ENCODE data around the gene IFNW1. TPM values are rescaled to one million over a fixed set of nuclear protein-coding genes. Genes with fewer than 3 reads are reported as not detected.
"Not testable (repeated sequence)": the region's sequence is repeated elsewhere in the genome, so short reads cannot be mapped to it uniquely, and the experiment has no call there.

Gene IFNW1
- total RNA-seq (2014; rRNA removed; shearing (Covaris generic)) = not detected in 2 replicates

DNA sequence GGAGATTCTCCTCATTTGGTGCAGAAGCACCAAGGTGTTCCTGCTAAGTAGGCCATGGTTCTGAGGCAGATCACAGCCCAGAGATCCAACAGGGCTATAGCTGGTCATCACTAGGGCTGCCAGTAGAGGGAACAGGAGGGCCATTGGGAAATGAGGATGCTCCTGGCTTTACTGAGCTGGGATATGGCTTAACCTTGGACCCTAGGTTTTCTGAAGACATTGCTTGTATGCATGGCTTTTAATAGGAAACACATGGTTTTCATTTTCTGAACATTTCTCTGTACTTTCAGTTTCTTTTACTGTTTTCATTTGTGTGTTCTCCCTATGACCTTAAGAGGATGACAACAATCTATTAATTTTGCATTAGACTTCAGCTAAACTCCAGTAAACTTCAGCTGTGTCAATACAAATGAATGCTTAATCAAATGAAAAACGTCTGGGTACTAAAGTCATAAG, at the start of gene IFNW1:
Gene IFNW1, minus strand, starts transcription at position 406 of the 456 bp plus-strand sequence. Its CDS starts 262 bp downstream, at position 144.
- no peak for DNase-seq (ENCODE audit: low spot score)
- in situ Hi-C loops (cut with HindIII; ENCODE audit: low sequenced_read_pairs) = no loop called here

GRCh38 chr9:21187487-21187886, 45.9 kb upstream of the IFNW1 start, which contains the start of gene IFNA4:
Gene IFNA4, minus strand, starts transcription at chr9:21187587. Its CDS starts 56 bp downstream, at chr9:21187531.
- DNase-seq (ENCODE audit: low spot score); in situ Hi-C loops (cut with HindIII; ENCODE audit: low sequenced_read_pairs): not testable (repeated sequence)

GRCh38 chr9:21182810-21183736, 41.4 kb upstream of the IFNW1 start:
- DNase-seq (ENCODE audit: low spot score); in situ Hi-C loops (cut with HindIII; ENCODE audit: low sequenced_read_pairs): not testable (repeated sequence)

GRCh38 chr9:21174671-21175070, 33.0 kb upstream of the IFNW1 start:
- in situ Hi-C loops (cut with HindIII; ENCODE audit: low sequenced_read_pairs) = no loop called here
- no peak for DNase-seq (ENCODE audit: low spot score)

DNA sequence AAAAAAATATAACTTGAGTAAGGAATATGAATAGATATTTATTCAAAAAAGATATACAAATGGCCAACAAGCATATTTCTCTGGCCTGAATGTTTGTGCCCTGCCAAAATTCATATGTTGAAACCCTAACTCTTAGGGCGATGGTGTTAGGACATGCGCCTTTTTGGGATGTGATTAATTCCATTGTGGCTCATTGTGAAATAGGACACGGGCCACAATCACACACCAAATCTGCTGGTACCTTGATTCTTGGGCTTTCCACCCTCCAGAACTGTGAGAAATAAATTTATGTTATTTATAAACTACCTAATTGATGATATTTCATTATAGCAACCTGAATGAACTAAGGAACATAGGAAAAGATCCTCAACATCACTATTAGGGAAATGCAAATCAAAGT, 30.5 kb upstream of the IFNW1 start:
- DNase-seq (ENCODE audit: low spot score) = no peak
- in situ Hi-C loops (cut with HindIII; ENCODE audit: low sequenced_read_pairs) = no loop called here

DNA sequence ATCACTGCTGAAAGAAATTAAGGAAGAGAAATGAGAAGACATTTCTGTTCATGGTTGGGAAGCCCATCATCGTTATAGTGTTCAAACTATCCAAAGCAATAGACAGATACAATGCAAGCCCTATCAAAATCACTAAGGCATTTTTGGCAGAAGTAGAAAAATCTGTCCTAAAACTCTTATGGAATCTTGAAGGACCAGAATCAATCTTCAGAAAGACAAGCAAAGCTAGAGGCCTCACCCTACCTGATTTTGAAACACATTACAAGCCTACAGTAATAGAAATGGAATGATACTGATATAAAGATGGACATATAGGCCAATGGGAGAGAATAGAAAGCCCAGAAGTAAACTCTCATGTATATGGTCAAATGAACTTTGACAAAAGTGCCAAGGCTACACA, 29.7 kb upstream of the IFNW1 start:
- in situ Hi-C loops (cut with HindIII; ENCODE audit: low sequenced_read_pairs) = no loop called here
- DNase-seq (ENCODE audit: low spot score) = no peak

GRCh38 chr9:21166560-21166959, 24.9 kb upstream of the IFNW1 start, which contains the start of gene IFNA21:
Gene IFNA21, minus strand, starts transcription at chr9:21166660. Its CDS starts 48 bp downstream, at chr9:21166612.
- in situ Hi-C loops (cut with HindIII; ENCODE audit: low sequenced_read_pairs); DNase-seq (ENCODE audit: low spot score): not testable (repeated sequence)

DNA sequence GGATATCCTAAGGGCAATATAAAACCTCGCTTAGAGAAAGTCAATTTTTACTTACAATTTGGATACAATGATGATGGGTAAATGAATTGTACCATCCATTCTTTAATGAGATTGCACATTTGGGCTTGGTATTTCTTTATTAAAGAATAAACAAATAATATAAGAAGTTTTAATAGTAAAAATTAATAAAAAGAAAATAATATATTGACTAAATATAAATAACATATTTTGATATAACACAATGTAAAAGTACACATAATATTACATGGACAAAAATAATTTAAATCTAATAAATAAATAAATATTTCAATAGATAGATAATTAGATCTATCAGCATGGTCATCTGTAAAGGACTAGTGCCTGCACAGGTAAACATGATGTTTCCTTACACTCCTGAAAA, 23.9 kb upstream of the IFNW1 start:
- no peak for DNase-seq (ENCODE audit: low spot score)
- in situ Hi-C loops (cut with HindIII; ENCODE audit: low sequenced_read_pairs) = no loop called here

- DNase-seq (ENCODE audit: low spot score) = no peak
- in situ Hi-C loops (cut with HindIII; ENCODE audit: low sequenced_read_pairs) = no loop called here
Measured at GRCh38 chr9:21160178-21160577, 18.5 kb upstream of the IFNW1 start.

- in situ Hi-C loops (cut with HindIII; ENCODE audit: low sequenced_read_pairs) = no loop called here
- no peak for DNase-seq (ENCODE audit: low spot score)
Measured at GRCh38 chr9:21155501-21155900, 13.9 kb upstream of the IFNW1 start.

- in situ Hi-C loops (cut with HindIII; ENCODE audit: low sequenced_read_pairs) = no loop called here
- DNase-seq (ENCODE audit: low spot score) = peak; percentile 23
Measured at GRCh38 chr9:21154018-21154608, 12.5 kb upstream of the IFNW1 start.

DNA sequence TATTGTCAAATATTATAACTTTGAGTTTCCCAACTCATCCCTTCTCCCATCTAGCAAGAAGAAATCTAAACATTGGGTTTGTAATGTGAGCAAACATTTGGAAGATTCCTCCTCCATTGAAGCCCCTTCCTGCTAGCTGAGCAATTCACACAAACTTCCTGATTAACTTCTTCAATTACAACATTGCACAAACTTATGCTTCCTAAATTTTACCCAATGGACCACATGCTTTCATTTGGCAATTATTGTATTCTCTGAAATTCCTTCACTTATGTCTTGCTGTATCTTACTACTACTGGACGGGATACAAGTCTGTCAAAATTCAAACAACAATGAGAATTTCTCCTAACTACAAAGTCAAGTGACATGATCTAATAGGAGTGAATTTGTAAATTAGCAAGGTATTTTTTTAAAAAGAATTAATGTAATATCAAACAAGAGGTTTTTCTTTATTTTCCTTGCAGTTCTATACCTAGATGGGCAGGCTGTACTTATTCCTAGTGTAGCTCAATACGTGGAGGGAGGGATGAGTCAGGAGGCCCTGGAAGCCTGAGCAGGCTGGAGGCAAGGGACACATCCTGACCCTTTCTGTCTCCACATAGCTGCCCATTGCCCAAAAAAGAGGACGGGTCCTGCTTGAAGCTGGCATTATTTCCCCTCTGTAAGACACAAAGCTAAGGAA, 11.8 kb upstream of the IFNW1 start:
- DNase-seq (ENCODE audit: low spot score) = no peak
- in situ Hi-C loops (cut with HindIII; ENCODE audit: low sequenced_read_pairs) = no loop called here

DNA sequence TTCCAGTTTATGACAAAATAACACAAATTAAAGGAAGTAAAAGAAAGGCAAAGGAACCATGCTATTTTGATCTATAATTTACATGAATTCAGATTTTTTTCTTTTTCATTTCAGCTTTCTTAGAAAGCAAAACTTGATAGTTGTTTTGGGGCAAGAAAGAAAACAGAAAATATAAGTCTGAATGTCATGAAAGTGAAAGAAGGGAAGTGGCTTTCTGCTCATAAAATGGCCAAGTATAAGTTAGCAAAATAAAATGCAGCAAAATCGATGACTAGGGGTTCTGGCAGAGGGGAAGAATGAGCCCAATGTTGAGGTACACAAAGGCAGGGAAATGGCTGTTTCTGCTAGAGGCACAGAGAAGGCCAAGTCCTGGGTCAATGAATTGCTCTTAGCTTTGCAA, 3.0 kb upstream of the IFNW1 start:
- no peak for DNase-seq (ENCODE audit: low spot score)
- in situ Hi-C loops (cut with HindIII; ENCODE audit: low sequenced_read_pairs) = no loop called here

- in situ Hi-C loops (cut with HindIII; ENCODE audit: low sequenced_read_pairs) = no loop called here
- DNase-seq (ENCODE audit: low spot score) = no peak
Measured at GRCh38 chr9:21137020-21137419, 4.6 kb downstream of the IFNW1 start.

DNA sequence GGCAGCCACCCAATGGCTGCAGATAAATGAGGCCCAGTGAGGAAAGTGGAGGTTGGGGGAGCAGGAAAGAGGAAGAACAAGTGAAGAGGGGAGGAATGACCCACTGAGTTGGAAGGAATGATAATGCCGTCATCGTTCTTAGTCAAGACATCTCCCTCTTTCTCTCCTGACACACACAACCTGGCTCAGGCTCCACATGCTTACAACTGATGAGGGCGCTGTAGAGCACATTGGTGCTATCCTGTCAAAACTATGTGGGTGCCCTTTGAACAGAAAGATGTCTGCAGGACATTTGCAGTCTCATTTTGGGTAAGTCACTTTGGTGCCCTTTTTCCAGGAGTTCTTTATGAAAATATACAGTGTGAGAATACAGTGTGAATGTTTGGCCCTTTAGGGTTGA, 5.9 kb downstream of the IFNW1 start:
- in situ Hi-C loops (cut with HindIII; ENCODE audit: low sequenced_read_pairs) = no loop called here
- DNase-seq (ENCODE audit: low spot score) = no peak

DNA sequence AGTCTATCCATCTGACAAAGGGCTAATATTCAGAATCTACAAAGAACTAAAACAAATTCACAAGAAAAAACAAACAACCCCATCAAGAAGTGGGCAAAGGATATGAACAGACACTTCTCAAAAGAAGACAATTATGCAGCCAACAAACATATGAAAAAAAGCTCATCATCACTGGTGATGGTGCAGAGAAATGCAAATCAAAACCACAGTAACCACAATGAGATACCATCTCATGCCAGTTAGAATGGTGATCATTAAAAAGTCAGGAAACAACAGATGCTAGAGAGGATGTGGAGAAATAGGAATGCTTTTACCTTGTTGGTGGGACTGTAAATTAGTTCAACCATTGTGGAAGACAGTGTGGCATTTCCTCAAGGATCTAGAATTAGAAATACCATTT, 13.4 kb downstream of the IFNW1 start:
- DNase-seq (ENCODE audit: low spot score); in situ Hi-C loops (cut with HindIII; ENCODE audit: low sequenced_read_pairs): not testable (repeated sequence)

DNA sequence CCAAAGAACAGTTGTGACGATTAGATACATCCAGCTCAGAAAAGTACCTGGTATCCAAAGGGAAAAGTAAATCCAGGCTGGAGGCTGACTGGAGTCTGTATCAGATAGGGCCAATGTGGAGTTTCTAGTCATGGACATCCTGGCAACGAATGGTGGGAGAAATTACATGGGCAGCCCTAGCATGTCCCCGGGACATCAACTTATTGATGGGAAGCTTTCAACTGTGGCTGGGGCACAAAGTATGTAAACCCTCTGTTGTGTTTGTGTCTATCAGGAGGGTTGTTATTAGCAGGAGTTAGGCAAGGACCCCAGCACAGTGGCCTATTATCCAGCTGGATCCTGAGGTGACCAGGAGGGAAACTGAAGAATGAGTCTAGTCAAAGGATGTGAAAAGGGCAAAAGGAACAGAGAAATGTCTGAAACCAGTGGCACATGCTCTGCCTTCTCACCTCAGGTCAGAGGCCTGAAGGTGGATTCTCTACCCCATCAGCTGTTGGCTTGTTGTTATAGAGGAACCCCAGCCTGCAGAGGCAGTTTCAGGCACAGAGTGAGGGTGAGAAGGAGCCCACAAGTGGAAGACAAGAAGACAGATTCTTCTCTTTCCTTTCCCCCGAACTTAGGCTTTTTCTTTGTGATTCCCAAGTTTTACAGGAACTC, 19.9 kb downstream of the IFNW1 start:
- DNase-seq (ENCODE audit: low spot score) = no peak
- in situ Hi-C loops (cut with HindIII; ENCODE audit: low sequenced_read_pairs) = no loop called here

DNA sequence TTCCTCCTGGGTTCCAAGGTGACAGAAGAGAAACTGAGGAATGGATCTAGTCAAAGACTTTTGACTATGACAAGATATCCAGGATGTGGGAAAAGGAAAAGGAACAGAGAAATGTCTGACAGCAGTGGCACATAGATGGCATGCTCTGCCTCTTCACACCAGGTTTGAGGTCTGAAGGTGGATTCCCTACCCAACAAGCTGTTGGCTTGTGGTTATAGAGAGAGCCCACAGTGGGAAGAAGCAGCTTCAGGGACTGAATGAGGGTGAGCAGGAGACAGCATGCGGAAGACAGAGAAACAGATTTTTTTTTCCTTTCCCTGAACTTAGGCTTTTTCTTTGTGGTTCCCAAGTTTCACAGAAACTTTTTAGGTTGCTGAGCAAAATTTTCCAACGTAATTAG, 20.6 kb downstream of the IFNW1 start:
- in situ Hi-C loops (cut with HindIII; ENCODE audit: low sequenced_read_pairs) = no loop called here
- DNase-seq (ENCODE audit: low spot score) = no peak

DNA sequence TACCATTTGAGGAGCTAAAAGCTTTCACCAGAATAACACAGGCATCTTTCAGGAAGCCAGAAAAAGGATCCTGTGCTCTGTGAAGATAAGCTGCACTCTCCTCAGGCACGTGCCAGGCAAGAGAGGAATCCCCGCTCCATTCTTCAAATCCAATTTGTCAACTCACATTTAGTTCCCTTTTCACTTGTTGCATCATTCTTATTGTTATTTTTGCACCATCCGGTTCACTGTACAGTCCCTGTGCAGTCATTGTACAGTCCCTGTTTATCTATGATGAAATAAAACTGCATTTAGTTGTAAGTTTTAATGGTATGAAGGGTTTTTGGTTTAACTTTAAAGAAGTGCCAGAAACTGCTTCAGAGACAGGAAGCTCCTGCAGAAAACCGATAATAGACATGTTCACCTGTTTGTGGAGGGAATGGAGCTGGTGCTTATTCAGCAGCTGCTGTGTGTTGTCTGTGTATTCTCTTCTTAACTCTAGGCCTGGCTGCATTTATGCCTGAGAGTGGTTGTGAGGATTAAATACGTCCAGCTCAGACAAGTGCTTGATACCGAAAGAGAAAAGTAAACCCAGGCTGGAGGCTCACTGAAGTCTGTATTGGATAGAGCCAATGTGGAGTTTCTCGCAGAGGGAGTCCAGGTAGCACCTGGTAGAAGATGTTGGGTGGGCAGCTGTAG, 22.4 kb downstream of the IFNW1 start:
- in situ Hi-C loops (cut with HindIII; ENCODE audit: low sequenced_read_pairs) = no loop called here
- no peak for DNase-seq (ENCODE audit: low spot score)

Data from G401 (cell line).